ENCODE measurements around the gene CLPTM1. TPM values are rescaled to one million over a fixed set of nuclear protein-coding genes. Genes with fewer than 3 reads are reported as not detected.

CLPTM1 gene
- total RNA-seq, 1 experiment from 2014 or later: 82.0 TPM

- Histone ChIP-seq H2BK5ac (ENCODE audit: insufficient read length, low read length) (no peak overlapping the region), H3K79me2 (ENCODE audit: insufficient read depth, low read length) (no peaks in the 10 kb centered on the region; the same call in 1 of the 2 replicates), H3K4ac (ENCODE audit: low read depth, low read length) (no peak overlapping the region), H4K91ac (ENCODE audit: insufficient read length, low read depth, low read length) (no peak overlapping the region), H2BK15ac (ENCODE audit: low read depth, low read length) (no peak overlapping the region), H3K9ac (ENCODE audit: extremely low read depth, insufficient read length, low read length) (no peak overlapping the region), H3K23me2 (ENCODE audit: insufficient read length, low read depth, low read length, poor library complexity, severe bottlenecking) (no peaks in the 10 kb centered on the region), H3K27ac (ENCODE audit: insufficient read length, low read depth, low read length) (no peak overlapping the region), H3K56ac (ENCODE audit: insufficient read length, low read depth, low read length) (no peak overlapping the region), H3K23ac (ENCODE audit: insufficient read length, low read depth, low read length) (no peak overlapping the region), H3K4me1 (ENCODE audit: insufficient read depth, low read length) (no peaks in the 10 kb centered on the region), H2AK5ac (ENCODE audit: insufficient read length, low read length) (no peak overlapping the region), H3K79me1 (ENCODE audit: insufficient read depth, low read depth, low read length, poor library complexity, severe bottlenecking) (no peaks in the 10 kb centered on the region), H4K5ac (ENCODE audit: insufficient read length, low read depth, low read length) (no peak overlapping the region), H3K9me3 (ENCODE audit: control insufficient read depth, low read depth, low read length) (no peaks in the 10 kb centered on the region), H2BK120ac (ENCODE audit: low read depth, low read length, poor library complexity, severe bottlenecking) (no peak overlapping the region), H2BK20ac (ENCODE audit: low read depth, low read length, poor library complexity, severe bottlenecking) (no peak overlapping the region), H2BK12ac (ENCODE audit: insufficient read length, low read depth, low read length) (no peak overlapping the region), H4K8ac (replicated peaks; ENCODE audit: insufficient read length, low read depth, low read length) (no peak overlapping the region), H3K18ac (ENCODE audit: insufficient read length, low read depth, low read length) (no peak overlapping the region), H4K20me1 (ENCODE audit: control insufficient read depth, insufficient read depth, insufficient read length) (no peaks in the 10 kb centered on the region), H3T11ph (ENCODE audit: low read length) (no peak overlapping the region), H3K14ac (ENCODE audit: insufficient read depth, low read length) (no peak overlapping the region), H3K4me2 (ENCODE audit: insufficient read depth, insufficient read length, low read length) (no peak overlapping the region), H2AFZ (ENCODE audit: low read length) (no peak overlapping the region), H3K27me3 (ENCODE audit: insufficient read depth, low read length) (no peaks in the 10 kb centered on the region)
- Mint-ChIP-seq H3K27me3 (ENCODE audit: low read depth) (no peaks in the 10 kb centered on the region), H3K9me3 (no peaks in the 10 kb centered on the region), H3K4me3 (peak overlapping the region in 1 of 2 experiments; percentile 40; a peak in 1 of 5 replicates), H3K27ac (no peak overlapping the region), H3K4me1 (peaks cover 22 to 45% of the 10 kb centered on the region in 2 experiments), H3K36me3 (ENCODE audit: insufficient read depth in 1 of 3, low read depth in 3 of 3) (peaks cover 11 to 40% (median 32%) of the 10 kb centered on the region in 3 experiments; a peak in 6 of 7 replicates)
- DNase-seq: no peak
- WGBS (ENCODE audit: extremely low coverage, insufficient read length, low lambda C conversion rate): no CpG with 5 or more reads among the region's 12 CpGs
- TF ChIP-seq, protein P1, sequence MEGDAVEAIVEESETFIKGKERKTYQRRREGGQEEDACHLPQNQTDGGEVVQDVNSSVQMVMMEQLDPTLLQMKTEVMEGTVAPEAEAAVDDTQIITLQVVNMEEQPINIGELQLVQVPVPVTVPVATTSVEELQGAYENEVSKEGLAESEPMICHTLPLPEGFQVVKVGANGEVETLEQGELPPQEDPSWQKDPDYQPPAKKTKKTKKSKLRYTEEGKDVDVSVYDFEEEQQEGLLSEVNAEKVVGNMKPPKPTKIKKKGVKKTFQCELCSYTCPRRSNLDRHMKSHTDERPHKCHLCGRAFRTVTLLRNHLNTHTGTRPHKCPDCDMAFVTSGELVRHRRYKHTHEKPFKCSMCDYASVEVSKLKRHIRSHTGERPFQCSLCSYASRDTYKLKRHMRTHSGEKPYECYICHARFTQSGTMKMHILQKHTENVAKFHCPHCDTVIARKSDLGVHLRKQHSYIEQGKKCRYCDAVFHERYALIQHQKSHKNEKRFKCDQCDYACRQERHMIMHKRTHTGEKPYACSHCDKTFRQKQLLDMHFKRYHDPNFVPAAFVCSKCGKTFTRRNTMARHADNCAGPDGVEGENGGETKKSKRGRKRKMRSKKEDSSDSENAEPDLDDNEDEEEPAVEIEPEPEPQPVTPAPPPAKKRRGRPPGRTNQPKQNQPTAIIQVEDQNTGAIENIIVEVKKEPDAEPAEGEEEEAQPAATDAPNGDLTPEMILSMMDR (conservative IDR thresholded peaks at IDR 0.05): no peak
These were observed 47.6 kb upstream of the CLPTM1 start for GRCh38 chr19:44907613-44908012.
